Measurements from ENCODE around the gene TRMT10B.

TRMT10B gene

GRCh38 chr9:37732086-37732741 is 21.4 kb upstream of the TRMT10B start:
- peak; percentile 69 for DNase-seq
- Histone ChIP-seq H3K36me3 (peaks cover 67% of the 10 kb centered on the region), H3K4me3 (ENCODE audit: low read depth, low read length) (no peak overlapping the region), H3K27ac (peak overlapping the region; percentile 77), H3K9me3 (ENCODE audit: severe bottlenecking) (no peaks in the 10 kb centered on the region), H3K27me3 (ENCODE audit: insufficient read depth, low read depth, severe bottlenecking) (no peaks in the 10 kb centered on the region)
- TF ChIP-seq, protein P1, sequence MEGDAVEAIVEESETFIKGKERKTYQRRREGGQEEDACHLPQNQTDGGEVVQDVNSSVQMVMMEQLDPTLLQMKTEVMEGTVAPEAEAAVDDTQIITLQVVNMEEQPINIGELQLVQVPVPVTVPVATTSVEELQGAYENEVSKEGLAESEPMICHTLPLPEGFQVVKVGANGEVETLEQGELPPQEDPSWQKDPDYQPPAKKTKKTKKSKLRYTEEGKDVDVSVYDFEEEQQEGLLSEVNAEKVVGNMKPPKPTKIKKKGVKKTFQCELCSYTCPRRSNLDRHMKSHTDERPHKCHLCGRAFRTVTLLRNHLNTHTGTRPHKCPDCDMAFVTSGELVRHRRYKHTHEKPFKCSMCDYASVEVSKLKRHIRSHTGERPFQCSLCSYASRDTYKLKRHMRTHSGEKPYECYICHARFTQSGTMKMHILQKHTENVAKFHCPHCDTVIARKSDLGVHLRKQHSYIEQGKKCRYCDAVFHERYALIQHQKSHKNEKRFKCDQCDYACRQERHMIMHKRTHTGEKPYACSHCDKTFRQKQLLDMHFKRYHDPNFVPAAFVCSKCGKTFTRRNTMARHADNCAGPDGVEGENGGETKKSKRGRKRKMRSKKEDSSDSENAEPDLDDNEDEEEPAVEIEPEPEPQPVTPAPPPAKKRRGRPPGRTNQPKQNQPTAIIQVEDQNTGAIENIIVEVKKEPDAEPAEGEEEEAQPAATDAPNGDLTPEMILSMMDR (IDR thresholded peaks at IDR 0.05; ENCODE audit: low read depth, low read length): no peak

- no peaks in the 10 kb centered on the region for H3K9me3 ChIP-seq (ENCODE audit: severe bottlenecking)
- no peaks in the 10 kb centered on the region for H3K27me3 ChIP-seq (ENCODE audit: insufficient read depth, low read depth, severe bottlenecking)
- TF ChIP-seq, protein P1 (IDR thresholded peaks at IDR 0.05; ENCODE audit: low read depth, low read length): no peak
- no peak for DNase-seq
- peaks cover 70% of the 10 kb centered on the region for H3K36me3 ChIP-seq
- peak overlapping the region; percentile 77 for H3K27ac ChIP-seq
- no peak overlapping the region for H3K4me3 ChIP-seq (ENCODE audit: low read depth, low read length)
Observed at GRCh38 chr9:37732952-37733351, 20.7 kb upstream of the TRMT10B start.

- TF ChIP-seq, protein P1 (IDR thresholded peaks at IDR 0.05; ENCODE audit: low read depth, low read length): no peak
- Histone ChIP-seq H3K4me3 (ENCODE audit: low read depth, low read length) (no peak overlapping the region), H3K36me3 (peaks cover 79% of the 10 kb centered on the region)
Observed at GRCh38 chr9:37739222-37739621, 14.4 kb upstream of the TRMT10B start.

DNA sequence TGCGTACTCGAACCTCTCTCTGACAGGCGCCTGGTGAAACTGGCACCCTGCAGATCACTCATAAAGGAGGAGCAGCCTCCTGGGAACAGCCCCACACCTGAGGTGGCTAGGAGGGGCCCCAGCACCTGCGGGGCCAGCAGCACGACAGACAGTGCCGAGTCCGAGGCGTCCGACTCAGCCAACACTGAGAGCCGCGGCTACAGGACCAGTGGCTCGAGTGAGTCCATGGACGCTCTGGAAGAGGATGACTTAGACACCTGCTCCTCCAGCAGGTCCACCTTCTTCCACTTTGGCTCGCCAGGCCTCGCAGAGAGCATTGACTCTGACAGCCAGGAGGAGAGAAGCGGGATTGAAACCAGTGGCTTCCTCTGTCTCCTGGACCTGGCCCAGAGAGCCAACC is 13.5 kb upstream of the TRMT10B start:
- Histone ChIP-seq H3K4me3 (ENCODE audit: low read depth, low read length) (no peak overlapping the region), H3K27ac (no peak overlapping the region), H3K9me3 (ENCODE audit: severe bottlenecking) (no peaks in the 10 kb centered on the region), H3K27me3 (ENCODE audit: insufficient read depth, low read depth, severe bottlenecking) (no peaks in the 10 kb centered on the region), H3K36me3 (peaks cover 79% of the 10 kb centered on the region)
- DNase-seq: no peak
- TF ChIP-seq, protein P1 (IDR thresholded peaks at IDR 0.05; ENCODE audit: low read depth, low read length): no peak

More at GRCh38 chr9:37739222-37739621, 14.4 kb upstream of the TRMT10B start:
- peak; percentile 79 for DNase-seq
- Histone ChIP-seq H3K27me3 (ENCODE audit: insufficient read depth, low read depth, severe bottlenecking) (no peaks in the 10 kb centered on the region), H3K9me3 (ENCODE audit: severe bottlenecking) (no peaks in the 10 kb centered on the region), H3K27ac (peak overlapping the region; percentile 63)

- TF ChIP-seq, protein P1 (IDR thresholded peaks at IDR 0.05; ENCODE audit: low read depth, low read length): no peak
- DNase-seq: no peak
- no peaks in the 10 kb centered on the region for H3K9me3 ChIP-seq (ENCODE audit: severe bottlenecking)
- no peak overlapping the region for H3K4me3 ChIP-seq (ENCODE audit: low read depth, low read length)
- H3K27me3 ChIP-seq (ENCODE audit: insufficient read depth, low read depth, severe bottlenecking): no peaks in the 10 kb centered on the region
- H3K27ac ChIP-seq: no peak overlapping the region
- H3K36me3 ChIP-seq: peaks cover 73% of the 10 kb centered on the region
Observed at GRCh38 chr9:37740631-37741328, 12.8 kb upstream of the TRMT10B start.
